Ovary (tissue), 9 donors: Measurements from ENCODE around the gene RYR3. TPM values are rescaled to one million over a fixed set of nuclear protein-coding genes. Genes with fewer than 3 reads are reported as not detected.

Experiments used
- DNase-seq, 5 donors: peaks; one replicate each; pipeline ENCODE4 v3.0.0-alpha.2; 2019 to 2020
- H3K27ac ChIP-seq, 2 donors: fragments of 200-600 bp; one replicate each; pipeline versions ENCODE4 v1.5.1 to v1.8.0; 2019 to 2022
- H3K27me3 ChIP-seq: fragments of 200-600 bp; one replicate; pipeline ENCODE4 v1.8.0; 2022
- H3K36me3 ChIP-seq: fragments of 200-600 bp; sonication (generic); one replicate; pipeline ENCODE4 v1.5.1; 2019
- H3K4me1 ChIP-seq: one replicate; pipeline ENCODE4 v1.8.1; 2013; ENCODE audit warnings: mild to moderate bottlenecking, moderate library complexity; ENCODE audit not compliant: insufficient read depth
- H3K4me3 ChIP-seq: fragments of 200-600 bp; sonication (generic); one replicate; pipeline ENCODE4 v1.5.1; 2017
- H3K9me3 ChIP-seq, 2 donors: fragments of 200-600 bp in 1 of 2; sonication (generic) in 1 of 2; one replicate each; pipeline versions ENCODE4 v1.5.1 to v1.8.1; 2013 to 2019; ENCODE audit warnings: mild to moderate bottlenecking in 1 of 2, moderate library complexity in 1 of 2
- CTCF ChIP-seq, 3 donors: fragments of 450-650 bp in 2 of 3; fragments of 200-600 bp in 1 of 3; IDR thresholded peaks; one replicate each; pipeline versions ENCODE4 v1.5.1 to v1.8.0; 2016 to 2022; ENCODE audit warnings: antibody characterized with exemption in 3 of 3, mild to moderate bottlenecking in 1 of 3
- EP300 ChIP-seq: sonication (generic); formaldehyde crosslinking; IDR thresholded peaks from one replicate; pipeline ENCODE4 v1.6.1; 2017; ENCODE audit warnings: antibody characterized with exemption
- POLR2A ChIP-seq: fragments of 450-650 bp; IDR thresholded peaks from one replicate; pipeline ENCODE4 v1.6.1; 2017; ENCODE audit warnings: antibody characterized with exemption, mild to moderate bottlenecking, moderate library complexity
- WGBS, 3 donors: extraction: QIAGEN DNeasy Blood & Tissue Kit in 1 of 3; methylation state at CpG; one replicate each; pipeline versions ENCODE4 v1.1.5 to v1.1.7; 2013 to 2017; 5-methylcytosine and 5-hydroxymethylcytosine counted together
- intact Hi-C, 4 donors: fragments of 100-400 bp; cut with DNase I; formaldehyde crosslinking; loops; one replicate each; pipeline versions ENCODE4 v1.11.0 to v1.15.1; 2022 to 2023
- polyA plus RNA-seq, 2 donors: library from polyadenylated mRNA; stranded (reverse); fragments of 200-250 nt in 1 of 2; fragments of 350-450 nt in 1 of 2; fragmentation: Illumina TruSeq in 1 of 2; extraction: RNeasy Lipid Tissue Mini Kit (QIAGEN cat#74804) in 1 of 2; gene quantifications; one replicate each; pipeline ENCODE4 v1.2.3, GENCODE V29; 2013 to 2014
- total RNA-seq, 7 donors: library from RNA; depleted of rRNA in 2 of 7; stranded (reverse); fragments of >200 nt in 2 of 7; fragmentation: NEBNext Ultra II Directional in 3 of 7; extraction: Animal tissue kit (Norgen Biotek cat#: 25700) in 3 of 7; gene quantifications; one replicate each; pipeline versions ENCODE4 v1.1.0 to v1.2.4, GENCODE V29; 2016 to 2023
- donor health status: DM: no; HTN: no; CAD: no; lungs with moderate emphysema.
- donor health status: DM: no; HTN: no; CAD: no.
- donor health status: Bipolar disorder and iron deficiency.
- donor health status: DM: yes; HTN: yes; CAD: no.
- donor health status: DM: no; HTN: no; CAD: no.
- donor health status: DM: yes; HTN: yes; CAD: no.

RYR3 gene
- total and polyA plus RNA-seq, 9 donors, result 0.52 to 6.0 (median 0.96) TPM

GRCh38 chr15:33489335-33489734, 178.6 kb downstream of the RYR3 start:
- Histone ChIP-seq H3K36me3 (no peaks in the 10 kb centered on the region), H3K9me3 (no peaks in the 10 kb centered on the region), H3K4me1 (no peaks in the 10 kb centered on the region), H3K4me3 (no peak overlapping the region), H3K27ac (no peak overlapping the region), H3K27me3 (no peaks in the 10 kb centered on the region)
- no peak for DNase-seq
- WGBS, 3 donors, result 92 to 98% (median 93%) methylated on average over 3 of the region's 3 CpGs
- no peak for TF ChIP-seq EP300
- no peak for TF ChIP-seq POLR2A
- TF ChIP-seq CTCF (IDR thresholded peaks at IDR 0.05), result no peak
- intact Hi-C loops, result no loop called here

GRCh38 chr15:33490703-33491102, 179.9 kb downstream of the RYR3 start:
- Histone ChIP-seq H3K36me3 (no peaks in the 10 kb centered on the region), H3K27me3 (no peaks in the 10 kb centered on the region), H3K4me3 (no peak overlapping the region), H3K4me1 (no peaks in the 10 kb centered on the region), H3K27ac (no peak overlapping the region), H3K9me3 (no peaks in the 10 kb centered on the region)
- 70 to 78% (median 75%) methylated on average over 1 of the region's 1 CpG for WGBS, 3 donors
- intact Hi-C loops, result no loop called here
- TF ChIP-seq POLR2A (no peak), CTCF (IDR thresholded peaks at IDR 0.05) (no peak), EP300 (no peak)
- DNase-seq, result no peak

GRCh38 chr15:33492434-33493052, 181.8 kb downstream of the RYR3 start:
- Histone ChIP-seq H3K27me3 (no peaks in the 10 kb centered on the region), H3K4me1 (no peaks in the 10 kb centered on the region), H3K27ac (no peak overlapping the region), H3K36me3 (no peaks in the 10 kb centered on the region), H3K4me3 (no peak overlapping the region), H3K9me3 (no peaks in the 10 kb centered on the region)
- intact Hi-C loops, result no loop called here
- WGBS, 3 donors, result 59 to 68% (median 62%) methylated on average over 6 of the region's 6 CpGs
- DNase-seq, result no peak
- TF ChIP-seq POLR2A (no peak), CTCF (IDR thresholded peaks at IDR 0.05) (no peak), EP300 (no peak)

- no peak for TF ChIP-seq EP300
- no peak for TF ChIP-seq POLR2A
- no peak for TF ChIP-seq CTCF (IDR thresholded peaks at IDR 0.05)
Measured at GRCh38 chr15:33494306-33494705, 183.5 kb downstream of the RYR3 start.

More at GRCh38 chr15:33494306-33494705, 183.5 kb downstream of the RYR3 start:
- Histone ChIP-seq H3K27me3 (no peaks in the 10 kb centered on the region), H3K36me3 (no peaks in the 10 kb centered on the region), H3K4me1 (no peaks in the 10 kb centered on the region), H3K27ac (no peak overlapping the region), H3K4me3 (no peak overlapping the region), H3K9me3 (no peaks in the 10 kb centered on the region)
- intact Hi-C loops, result no loop called here
- DNase-seq, result no peak
